Adrenal gland (tissue), 5 donors: Measurements from ENCODE around the gene SLC27A6.

Experiments used
- CTCF ChIP-seq, 6 experiments: fragments of 450-650 bp in 4 of 6; fragments of 200-600 bp in 2 of 6; sonication (generic) in 1 of 6; IDR thresholded peaks; 1 replicate in 5 of 6; 2 replicates in 1 of 6; pipeline versions ENCODE4 v1.5.1 to v1.8.0; 2016 to 2021; ENCODE audit warnings: antibody characterized with exemption in 6 of 6, mild to moderate bottlenecking in 2 of 6, moderate library complexity in 1 of 6
- POLR2A ChIP-seq, 2 donors: fragments of 450-650 bp; IDR thresholded peaks; one replicate each; pipeline ENCODE4 v1.6.1; 2017; ENCODE audit warnings: antibody characterized with exemption in 2 of 2, mild to moderate bottlenecking in 2 of 2, moderate library complexity in 1 of 2
- donor health status: DM: no; HTN: no; CAD: no.

GRCh38 chr5:129027260-129027659 is 62.0 kb downstream of the SLC27A6 start:
- TF ChIP-seq POLR2A (IDR thresholded peaks at IDR 0.05) (no peak), CTCF (IDR thresholded peaks at IDR 0.05) (no peak)
